NT2/D1 (cell line): ENCODE results near the gene SRSF3.

Experiments
- SUZ12 ChIP-seq: IDR thresholded peaks from 2 replicates; pipeline ENCODE4 v1.6.1; 2011; ENCODE audit not compliant: insufficient read length, insufficient read depth; ENCODE audit errors: extremely low read depth
- YY1 ChIP-seq: IDR thresholded peaks from 2 replicates; pipeline ENCODE4 v1.6.1; 2011; ENCODE audit not compliant: insufficient read length, insufficient read depth

GRCh38 chr6:36641543-36641942 is 47.4 kb downstream of the SRSF3 start:
- TF ChIP-seq SUZ12 (no peak), YY1 (no peak)
